Panc1 (cell line): Measurements from ENCODE around the gene SENP6. TPM values are rescaled to one million over a fixed set of nuclear protein-coding genes. Genes with fewer than 3 reads are reported as not detected.

Source experiments
- ATAC-seq: fragments of 200-7000 bp; cut with Tn5 transposase; 2 replicates; pipeline ENCODE4 v1.9.1; 2020; ENCODE audit warnings: mild to moderate bottlenecking, moderate library complexity
- BruUV-seq: library from RNA; stranded (reverse); fragments of 400-500 nt; replicated peaks from 2 replicates; lab custom pipeline; 2021; lab: Mats Ljungman, UMichigan
- CTCF ChIA-PET: fragments of 300-600 bp; sonication (Branson Sonifier 250); formaldehyde crosslinking; loops from one replicate; lab custom pipeline; 2022; ENCODE audit warnings: antibody characterized with exemption; lab: Charles Lee
- POLR2A ChIA-PET: fragments of 300-600 bp; sonication (Branson Sonifier 250); formaldehyde crosslinking; loops from one replicate; lab custom pipeline; 2022; ENCODE audit warnings: antibody characterized with exemption; lab: Charles Lee
- DNase-seq: peaks from one replicate; pipeline ENCODE4 v3.0.0-alpha.2; 2010; ENCODE audit warnings: low read depth, low spot score
- H3K27ac ChIP-seq: 2 replicates; pipeline ENCODE4 v1.5.1; 2011; ENCODE audit warnings: mild to moderate bottlenecking, low read length, inconsistent platforms
- H3K27me3 ChIP-seq: fragments of 200-500 bp; sonication (Bioruptor generic); 2 replicates; pipeline ENCODE4 v1.6.0; 2014; ENCODE audit warnings: low read length, inconsistent platforms; ENCODE audit not compliant: control insufficient read depth, insufficient read depth
- H3K36me3 ChIP-seq: fragments of 200-500 bp; sonication (Bioruptor generic); 2 replicates; pipeline ENCODE4 v1.5.1; 2014; ENCODE audit warnings: inconsistent platforms, mild to moderate bottlenecking, low read length, moderate library complexity; ENCODE audit not compliant: control insufficient read depth, insufficient read depth
- H3K4me1 ChIP-seq: 2 replicates; pipeline ENCODE4 v1.5.1; 2011; ENCODE audit warnings: inconsistent platforms, mild to moderate bottlenecking, low read length, moderate library complexity; ENCODE audit not compliant: control insufficient read depth, insufficient read depth
- H3K4me3 ChIP-seq, 2 experiments: 2 replicates each; pipeline ENCODE4 v1.5.1; 2011 to 2012; ENCODE audit warnings: low read depth in 2 of 2, low read length in 2 of 2, mild to moderate bottlenecking in 2 of 2, inconsistent platforms in 1 of 2, moderate library complexity in 1 of 2
- H3K9me3 ChIP-seq: fragments of 200-500 bp; sonication (Bioruptor generic); 2 replicates; pipeline ENCODE4 v1.5.1; 2014; ENCODE audit warnings: low read depth, mild to moderate bottlenecking, inconsistent platforms, low read length, moderate library complexity; ENCODE audit not compliant: control insufficient read depth, insufficient read depth
- CTCF ChIP-seq: fragments of 450-650 bp; IDR thresholded peaks from 2 replicates; pipeline ENCODE4 v1.5.1; 2017; ENCODE audit warnings: mild to moderate bottlenecking
- POLR2AphosphoS5 ChIP-seq: IDR thresholded peaks from 2 replicates; pipeline ENCODE4 v1.6.1; 2012; ENCODE audit warnings: mild to moderate bottlenecking, low read depth, low read length, moderate library complexity
- REST ChIP-seq, 2 experiments: IDR thresholded peaks; 2 replicates each; pipeline ENCODE4 v1.6.1; 2011 to 2012; ENCODE audit warnings: low read depth in 2 of 2, control low read depth in 1 of 2, low read length in 1 of 2, mild to moderate bottlenecking in 1 of 2, moderate library complexity in 1 of 2; ENCODE audit not compliant: insufficient read depth in 1 of 2
- SIN3A ChIP-seq: IDR thresholded peaks from 2 replicates; pipeline ENCODE4 v1.6.1; 2012; ENCODE audit warnings: low read depth, mild to moderate bottlenecking, low read length, moderate library complexity, borderline replicate concordance; ENCODE audit not compliant: insufficient read depth
- TCF7L2 ChIP-seq: IDR thresholded peaks from 2 replicates; pipeline ENCODE4 v1.6.1; 2011; ENCODE audit warnings: mild to moderate bottlenecking, low read depth, low read length, inconsistent platforms
- in situ Hi-C: cut with HindIII; loops from 2 replicates; pipeline ENCODE4 v1.10.0; 2016; ENCODE audit warnings: low sequenced_read_pairs, low pct_unique_long_range_greater_than_20kb
- intact Hi-C: fragments of 100-400 bp; cut with micrococcal nuclease; formaldehyde crosslinking; loops from one replicate; pipeline ENCODE4 v1.10.0; 2022; ENCODE audit not compliant: unreplicated experiment
- total RNA-seq: library from RNA; stranded (reverse); gene quantifications from one replicate; pipeline ENCODE4 v1.2.1, GENCODE V29; 2021; ENCODE audit not compliant: unreplicated experiment

The SENP6 gene
- total RNA-seq, 1 experiment from 2014 or later: 58.7 TPM

GRCh38 chr6:75613056-75613501 is 11.4 kb downstream of the SENP6 start:
- Histone ChIP-seq H3K36me3 (no peaks in the 10 kb centered on the region), H3K27ac (no peak overlapping the region), H3K4me3 (no peak overlapping the region), H3K4me1 (peaks cover 26% of the 10 kb centered on the region; the same call in 1 of the 2 replicates), H3K27me3 (no peaks in the 10 kb centered on the region), H3K9me3 (no peaks in the 10 kb centered on the region)
- intact Hi-C loops (no loop called here), in situ Hi-C loops (no loop called here)
- no TSS peak for BruUV-seq
- TF ChIP-seq CTCF: no peak
- TF ChIP-seq POLR2AphosphoS5: no peak
- no peak for TF ChIP-seq SIN3A
- no peak for TF ChIP-seq TCF7L2
- TF ChIP-seq REST (IDR thresholded peaks at IDR 0.05; ENCODE audit: insufficient read depth in 1 of 2, low read depth in 2 of 2, low read length in 1 of 2): no peak
- ChIA-PET CTCF (no interaction called here), POLR2A (interaction anchor here (0.6 kb wide), 1 partner anchor 1816 kb away, joined by 3 read pairs; no protein-coding TSS in a partner anchor)
- ATAC-seq (no peak), DNase-seq (no peak)

- intact Hi-C loops (no loop called here), in situ Hi-C loops (no loop called here)
- no peak for ATAC-seq
- Histone ChIP-seq H3K4me3 (no peak overlapping the region), H3K4me1 (0 out of 2 replicates have a peak, but pooled peaks cover 7% of the 10 kb centered on the region), H3K27ac (no peak overlapping the region), H3K9me3 (no peaks in the 10 kb centered on the region), H3K27me3 (no peaks in the 10 kb centered on the region), H3K36me3 (peaks cover 7% of the 10 kb centered on the region; the same call in 1 of the 2 replicates)
- CTCF ChIA-PET: no interaction called here
- no peak for DNase-seq
- no TSS peak for BruUV-seq
- TF ChIP-seq SIN3A (no peak), TCF7L2 (no peak), CTCF (no peak), POLR2AphosphoS5 (no peak), REST (IDR thresholded peaks at IDR 0.05; ENCODE audit: insufficient read depth in 1 of 2, low read depth in 2 of 2, low read length in 1 of 2) (no peak)
- POLR2A ChIA-PET: no interaction called here
Observed at GRCh38 chr6:75618437-75618836, 16.8 kb downstream of the SENP6 start.
